Esophagus muscularis mucosa (tissue), 4 donors: ENCODE data around the gene IFITM2. TPM values are rescaled to one million over a fixed set of nuclear protein-coding genes. Genes with fewer than 3 reads are reported as not detected.

Source experiments
- DNase-seq: peaks from one replicate; pipeline ENCODE4 v3.0.0-alpha.2; 2017; ENCODE audit errors: extremely low spot score
- H3K27ac ChIP-seq, 4 donors: fragments of 200-600 bp; sonication (generic); replicated peaks in 1 of 4; 1 replicate in 3 of 4; 2 replicates in 1 of 4; pipeline ENCODE4 v1.5.1; 2016 to 2019; ENCODE audit warnings: mild to moderate bottlenecking in 1 of 4
- H3K27me3 ChIP-seq, 4 donors: fragments of 200-600 bp; sonication (generic); one replicate each; pipeline versions ENCODE4 v1.5.1 to v1.6.0; 2016 to 2019
- H3K36me3 ChIP-seq, 4 donors: fragments of 200-600 bp; sonication (generic); one replicate each; pipeline ENCODE4 v1.5.1; 2016 to 2019
- H3K4me1 ChIP-seq, 4 donors: fragments of 200-600 bp; sonication (generic); one replicate each; pipeline ENCODE4 v1.5.1; 2016 to 2019
- H3K4me3 ChIP-seq, 4 donors: fragments of 200-600 bp; sonication (generic); 1 replicate in 2 of 4; 2 replicates in 2 of 4; pipeline ENCODE4 v1.5.1; 2016 to 2019; ENCODE audit warnings: mild to moderate bottlenecking in 4 of 4, moderate library complexity in 1 of 4
- H3K9me3 ChIP-seq, 4 donors: fragments of 200-600 bp; sonication (generic); 1 replicate in 3 of 4; 2 replicates in 1 of 4; pipeline ENCODE4 v1.5.1; 2016 to 2019
- EP300 ChIP-seq: sonication (generic); formaldehyde crosslinking; IDR thresholded peaks from one replicate; pipeline ENCODE4 v1.6.1; 2017; ENCODE audit warnings: antibody characterized with exemption
- POLR2A ChIP-seq: fragments of 450-650 bp; IDR thresholded peaks from one replicate; pipeline ENCODE4 v1.6.1; 2017; ENCODE audit warnings: antibody characterized with exemption, moderate library complexity, mild to moderate bottlenecking, low read depth
- POLR2AphosphoS5 ChIP-seq, 2 donors: sonication (generic); formaldehyde crosslinking; IDR thresholded peaks; one replicate each; pipeline ENCODE4 v1.6.1; 2017; ENCODE audit warnings: antibody characterized with exemption in 2 of 2
- WGBS: methylation state at CpG from one replicate; pipeline ENCODE4 v1.1.5; 2018; 5-methylcytosine and 5-hydroxymethylcytosine counted together
- intact Hi-C: fragments of 100-400 bp; cut with DNase I; formaldehyde crosslinking; loops from one replicate; pipeline ENCODE4 v1.15.1; 2023
- total RNA-seq, 4 donors: library from RNA; depleted of rRNA; stranded (reverse); fragments of >200 nt; gene quantifications; one replicate each; pipeline versions ENCODE4 v1.1.0 to v1.2.1, GENCODE V29; 2016
- TF ChIP-seq, protein P1 (sequence below), 3 experiments: fragments of 200-600 bp in 2 of 3; fragments of 450-650 bp in 1 of 3; sonication (generic) in 2 of 3; IDR thresholded peaks; one replicate each; pipeline ENCODE4 v1.5.1; 2017 to 2019; ENCODE audit warnings: antibody characterized with exemption in 3 of 3, mild to moderate bottlenecking in 2 of 3, moderate library complexity in 1 of 3

The IFITM2 gene
- total RNA-seq, 4 donors from 2014 or later, result 92.2 to 235 (median 194) TPM

DNA sequence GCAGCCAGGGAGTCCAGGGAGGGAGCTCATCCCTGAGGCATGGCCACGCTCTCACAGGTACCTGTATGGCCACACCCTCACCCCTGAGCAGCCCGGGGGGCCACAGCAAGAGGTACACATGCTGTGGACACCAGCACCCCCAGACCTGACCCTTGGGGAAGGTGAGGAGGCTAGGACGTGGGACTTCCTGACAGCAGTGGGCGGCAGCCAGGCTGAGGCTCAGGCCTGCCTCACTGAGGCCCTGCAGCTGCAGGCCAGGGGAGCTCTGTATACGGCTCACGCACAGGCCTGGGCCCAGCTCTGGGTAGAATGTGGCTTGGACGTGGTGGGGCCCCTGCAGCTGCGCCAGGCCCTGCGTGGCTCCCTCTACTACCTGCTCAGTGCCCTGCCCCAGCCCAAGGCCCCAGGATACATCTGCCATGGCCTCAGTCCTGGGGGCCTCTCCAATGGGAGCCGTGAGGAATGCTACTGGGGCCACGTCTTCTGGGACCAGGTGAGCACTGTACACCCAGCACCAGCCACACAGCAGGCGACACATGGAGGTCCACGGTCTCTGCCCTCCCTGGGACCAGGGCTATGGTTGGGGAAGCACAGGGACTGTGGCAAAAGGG is 16.9 kb upstream of the IFITM2 start:
- TF ChIP-seq, protein P1, sequence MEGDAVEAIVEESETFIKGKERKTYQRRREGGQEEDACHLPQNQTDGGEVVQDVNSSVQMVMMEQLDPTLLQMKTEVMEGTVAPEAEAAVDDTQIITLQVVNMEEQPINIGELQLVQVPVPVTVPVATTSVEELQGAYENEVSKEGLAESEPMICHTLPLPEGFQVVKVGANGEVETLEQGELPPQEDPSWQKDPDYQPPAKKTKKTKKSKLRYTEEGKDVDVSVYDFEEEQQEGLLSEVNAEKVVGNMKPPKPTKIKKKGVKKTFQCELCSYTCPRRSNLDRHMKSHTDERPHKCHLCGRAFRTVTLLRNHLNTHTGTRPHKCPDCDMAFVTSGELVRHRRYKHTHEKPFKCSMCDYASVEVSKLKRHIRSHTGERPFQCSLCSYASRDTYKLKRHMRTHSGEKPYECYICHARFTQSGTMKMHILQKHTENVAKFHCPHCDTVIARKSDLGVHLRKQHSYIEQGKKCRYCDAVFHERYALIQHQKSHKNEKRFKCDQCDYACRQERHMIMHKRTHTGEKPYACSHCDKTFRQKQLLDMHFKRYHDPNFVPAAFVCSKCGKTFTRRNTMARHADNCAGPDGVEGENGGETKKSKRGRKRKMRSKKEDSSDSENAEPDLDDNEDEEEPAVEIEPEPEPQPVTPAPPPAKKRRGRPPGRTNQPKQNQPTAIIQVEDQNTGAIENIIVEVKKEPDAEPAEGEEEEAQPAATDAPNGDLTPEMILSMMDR (IDR thresholded peaks at IDR 0.05), result no peak
- TF ChIP-seq EP300 (no peak), POLR2AphosphoS5 (IDR thresholded peaks at IDR 0.05) (no peak), POLR2A (no peak)
- H3K9me3 ChIP-seq, result no peaks in the 10 kb centered on the region
- no peak overlapping the region for H3K27ac ChIP-seq
- WGBS, result 84% methylated on average over 10 of the region's 13 CpGs
- intact Hi-C loops, result no loop called here
- H3K36me3 ChIP-seq, result peaks cover 0 to 32% (median 17%) of the 10 kb centered on the region in 4 donors
- no peak for DNase-seq
- peaks cover 8 to 30% (median 28%) of the 10 kb centered on the region in 4 donors for H3K4me1 ChIP-seq
- no peak overlapping the region for H3K4me3 ChIP-seq
- H3K27me3 ChIP-seq, result peaks cover 0 to 20% (median 0%) of the 10 kb centered on the region in 4 donors

DNA sequence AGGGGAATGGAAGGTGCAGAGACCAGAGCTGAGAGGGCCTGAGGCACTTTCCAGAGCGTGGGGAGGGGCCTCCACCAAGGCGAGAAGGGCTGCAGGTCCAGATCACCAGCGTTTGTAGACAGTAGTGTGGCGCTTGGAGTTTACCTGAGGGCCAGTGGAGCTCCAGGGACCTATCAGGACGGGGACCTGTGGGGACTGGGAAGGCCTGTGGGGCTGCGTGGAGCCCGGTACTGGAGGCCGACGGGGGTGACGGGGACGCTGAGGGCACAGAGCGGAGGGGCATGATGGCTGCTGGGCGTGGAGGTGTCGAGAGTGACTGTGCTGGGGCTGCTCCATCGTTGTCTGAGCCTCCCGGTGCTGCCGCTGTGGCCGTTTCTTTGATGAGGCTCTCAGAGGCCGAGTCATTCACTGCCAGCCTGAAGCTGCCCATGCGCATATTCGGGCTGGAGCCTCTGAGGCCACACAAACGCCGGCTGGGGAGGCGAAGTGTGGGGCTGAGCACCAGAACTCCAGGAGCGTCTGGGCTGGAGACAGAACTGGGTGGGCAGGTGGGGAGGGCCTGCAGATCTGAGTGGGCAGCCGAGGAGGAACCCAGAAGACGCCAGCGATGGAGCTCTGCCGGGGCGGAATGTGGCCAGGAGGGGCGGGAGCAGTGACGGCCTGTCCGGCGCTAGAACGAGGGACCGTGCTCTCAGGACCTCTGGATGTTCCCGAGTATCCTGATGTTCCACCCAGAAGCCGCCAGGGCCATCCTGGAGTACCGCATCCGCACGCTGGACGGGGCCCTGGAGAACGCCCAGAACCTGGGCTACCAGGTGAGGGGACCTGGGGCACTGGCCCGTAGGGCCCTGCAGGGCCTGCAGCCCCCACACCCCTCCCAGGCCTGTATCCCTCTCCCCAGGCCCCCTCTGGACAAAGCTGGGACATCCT is 16.1 kb upstream of the IFITM2 start:
- intact Hi-C loops, result no loop called here
- no peak overlapping the region for H3K4me3 ChIP-seq
- H3K9me3 ChIP-seq, result no peaks in the 10 kb centered on the region
- peaks cover 0 to 20% (median 0%) of the 10 kb centered on the region in 4 donors for H3K27me3 ChIP-seq
- DNase-seq, result no peak
- no peak for TF ChIP-seq EP300
- TF ChIP-seq, protein P1 (IDR thresholded peaks at IDR 0.05), result no peak
- TF ChIP-seq POLR2AphosphoS5 (IDR thresholded peaks at IDR 0.05), result no peak
- no peak for TF ChIP-seq POLR2A
- WGBS, result 90% methylated on average over 22 of the region's 44 CpGs
- H3K36me3 ChIP-seq, result peaks cover 0 to 32% (median 17%) of the 10 kb centered on the region in 4 donors
- H3K27ac ChIP-seq, result no peak overlapping the region
- H3K4me1 ChIP-seq, result peaks cover 8 to 30% (median 28%) of the 10 kb centered on the region in 4 donors

DNA sequence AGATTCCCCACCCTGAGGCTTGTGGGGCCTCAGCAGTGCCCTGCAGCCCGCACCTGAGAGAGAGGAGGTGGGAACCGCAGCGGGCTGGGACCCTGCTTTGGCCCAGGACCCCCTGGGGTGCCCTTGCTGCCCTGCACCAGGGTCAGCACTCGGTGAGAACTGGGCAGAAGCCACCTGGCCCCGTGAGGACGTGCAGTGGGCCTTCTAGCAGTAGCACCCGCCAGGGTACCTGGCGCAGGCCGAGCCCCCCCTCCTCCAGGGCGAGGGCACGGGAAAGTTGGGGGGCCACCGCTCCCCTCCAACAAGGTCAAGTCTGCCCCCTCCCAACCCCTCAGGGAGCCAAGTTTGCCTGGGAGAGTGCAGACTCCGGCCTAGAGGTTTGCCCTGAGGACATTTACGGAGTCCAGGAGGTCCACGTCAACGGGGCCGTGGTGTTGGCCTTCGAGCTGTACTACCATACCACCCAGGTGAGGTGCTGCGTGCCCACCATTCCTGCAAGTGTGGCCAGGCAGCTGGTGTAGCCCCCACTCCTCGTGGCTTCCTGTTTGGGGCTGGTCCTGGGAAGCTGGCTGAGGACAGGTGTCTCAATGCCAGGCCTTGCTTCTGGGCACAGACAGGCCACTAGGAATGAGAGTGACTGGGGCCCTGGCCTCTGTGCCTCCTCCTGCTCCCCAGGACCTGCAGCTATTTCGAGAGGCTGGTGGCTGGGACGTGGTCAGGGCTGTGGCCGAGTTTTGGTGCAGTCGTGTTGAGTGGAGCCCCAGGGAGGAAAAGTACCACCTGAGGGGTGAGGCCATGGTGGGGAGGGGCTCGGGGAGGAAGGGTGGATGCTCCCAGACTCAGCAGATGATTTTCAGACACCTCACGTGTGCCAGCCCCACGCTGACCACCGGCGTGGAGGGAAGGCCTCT is 15.2 kb upstream of the IFITM2 start:
- H3K36me3 ChIP-seq, result peaks cover 0 to 32% (median 17%) of the 10 kb centered on the region in 4 donors
- H3K4me3 ChIP-seq, result no peak overlapping the region
- H3K4me1 ChIP-seq, result peaks cover 8 to 35% (median 33%) of the 10 kb centered on the region in 4 donors
- H3K27me3 ChIP-seq, result peaks cover 0 to 26% (median 0%) of the 10 kb centered on the region in 4 donors
- 89% methylated on average over 14 of the region's 29 CpGs for WGBS
- no peaks in the 10 kb centered on the region for H3K9me3 ChIP-seq
- no peak for DNase-seq
- TF ChIP-seq POLR2A (no peak), POLR2AphosphoS5 (IDR thresholded peaks at IDR 0.05) (no peak), EP300 (no peak)
- TF ChIP-seq, protein P1 (IDR thresholded peaks at IDR 0.05), result no peak
- no peak overlapping the region for H3K27ac ChIP-seq
- intact Hi-C loops, result no loop called here

DNA sequence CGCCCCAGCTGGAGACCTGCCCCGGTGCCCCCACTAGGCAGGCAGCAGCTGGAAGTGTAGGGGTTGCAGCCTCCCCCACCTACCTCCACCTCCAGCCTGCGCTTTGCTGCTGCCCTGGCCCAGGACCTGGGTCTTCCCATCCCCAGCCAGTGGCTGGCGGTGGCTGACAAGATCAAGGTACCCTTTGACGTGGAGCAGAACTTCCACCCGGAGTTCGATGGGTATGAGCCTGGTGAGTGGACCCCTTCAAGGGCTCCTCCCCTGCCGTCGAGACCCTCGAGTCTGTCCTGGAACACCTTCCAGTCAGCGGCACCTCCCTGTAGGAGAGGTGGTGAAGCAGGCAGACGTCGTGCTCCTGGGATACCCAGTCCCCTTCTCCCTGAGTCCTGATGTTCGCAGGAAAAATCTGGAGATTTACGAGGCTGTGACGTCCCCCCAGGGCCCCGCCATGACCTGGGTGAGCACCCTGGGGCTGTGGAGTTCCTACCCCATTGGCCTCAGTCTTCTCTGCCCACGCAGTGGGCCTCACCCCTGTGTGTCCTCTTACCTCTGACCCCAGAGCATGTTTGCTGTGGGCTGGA is 14.3 kb upstream of the IFITM2 start:
- DNase-seq, result no peak
- no peak overlapping the region for H3K27ac ChIP-seq
- intact Hi-C loops, result no loop called here
- peaks cover 0 to 32% (median 17%) of the 10 kb centered on the region in 4 donors for H3K36me3 ChIP-seq
- H3K27me3 ChIP-seq, result peaks cover 0 to 28% (median 3%) of the 10 kb centered on the region in 4 donors
- peaks cover 8 to 31% (median 30%) of the 10 kb centered on the region in 4 donors for H3K4me1 ChIP-seq
- no peaks in the 10 kb centered on the region for H3K9me3 ChIP-seq
- WGBS, result 94% methylated on average over 12 of the region's 18 CpGs
- H3K4me3 ChIP-seq, result no peak overlapping the region
- TF ChIP-seq EP300 (no peak), POLR2A (no peak), POLR2AphosphoS5 (IDR thresholded peaks at IDR 0.05) (no peak)
- TF ChIP-seq, protein P1 (IDR thresholded peaks at IDR 0.05), result no peak
